ENCODE measurements around the gene MORC4.
A peak's percentile ranks its signal among the peaks of the same experiment; 100 is the strongest.

MORC4 gene

GRCh38 chrX:106903856-106904528 lies 96.0 kb downstream of the MORC4 start:
- no peak for DNase-seq

DNA sequence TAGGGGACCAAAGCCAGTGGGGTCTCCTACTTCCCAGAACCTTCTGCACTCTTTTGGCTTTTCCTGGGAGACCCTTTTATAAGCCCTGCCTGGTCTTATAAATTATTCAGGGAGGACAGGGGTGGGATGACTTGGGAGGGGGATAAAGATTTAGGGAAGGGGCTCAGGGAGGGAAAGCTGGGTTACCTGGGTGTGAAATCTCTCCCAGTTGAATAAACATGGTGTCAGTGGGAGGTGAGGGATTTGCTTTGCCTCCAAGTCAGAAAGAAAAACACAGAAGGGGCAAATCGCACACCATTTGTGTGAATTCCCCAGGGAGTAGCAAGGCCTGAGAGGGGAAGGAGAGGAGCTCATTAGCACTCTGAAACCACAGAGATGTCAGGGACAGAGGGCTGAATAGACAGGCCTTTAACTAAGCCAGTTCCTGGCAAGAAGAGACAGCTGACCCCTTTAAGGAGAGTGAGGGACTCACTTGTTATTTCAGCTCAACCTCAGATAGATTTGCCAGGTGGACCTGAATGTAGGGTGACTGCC lies 96.7 kb downstream of the MORC4 start, which contains the start of gene RIPPLY1:
Gene RIPPLY1, minus strand, starts transcription at position 51 of the 534 bp plus-strand sequence. CDS start 54 bp downstream, outside the sequence.
- no peak for DNase-seq

DNA sequence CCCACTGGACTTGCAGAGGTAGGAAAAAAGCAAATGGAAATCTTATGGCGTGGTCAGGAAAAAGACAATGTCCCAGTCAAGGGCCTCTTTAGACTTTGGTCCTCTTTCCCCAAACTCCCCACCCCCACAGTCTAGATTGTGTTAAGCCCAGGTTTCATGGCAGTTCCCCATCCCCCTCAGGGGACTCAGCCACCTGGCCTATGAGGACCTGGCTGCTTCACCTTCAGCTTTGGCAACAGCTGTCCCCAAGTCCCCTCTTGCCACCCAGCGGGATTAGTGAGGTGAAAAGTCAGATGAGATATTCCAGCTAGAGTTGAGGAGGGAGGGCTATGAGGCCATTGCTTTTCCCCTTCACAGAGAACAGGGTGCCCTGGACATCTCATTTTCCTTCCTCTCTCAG lies 97.3 kb downstream of the MORC4 start:
- DNase-seq: no peak

- DNase-seq: no peak
Measured at GRCh38 chrX:106901781-106902219, 98.2 kb downstream of the MORC4 start.

- no peak for DNase-seq
Measured at GRCh38 chrX:106901341-106901740, 98.7 kb downstream of the MORC4 start.

- DNase-seq: no peak
Measured at GRCh38 chrX:106899841-106900240, 100.2 kb downstream of the MORC4 start.

GRCh38 chrX:106899276-106899675 lies 100.7 kb downstream of the MORC4 start:
- DNase-seq: no peak

DNA sequence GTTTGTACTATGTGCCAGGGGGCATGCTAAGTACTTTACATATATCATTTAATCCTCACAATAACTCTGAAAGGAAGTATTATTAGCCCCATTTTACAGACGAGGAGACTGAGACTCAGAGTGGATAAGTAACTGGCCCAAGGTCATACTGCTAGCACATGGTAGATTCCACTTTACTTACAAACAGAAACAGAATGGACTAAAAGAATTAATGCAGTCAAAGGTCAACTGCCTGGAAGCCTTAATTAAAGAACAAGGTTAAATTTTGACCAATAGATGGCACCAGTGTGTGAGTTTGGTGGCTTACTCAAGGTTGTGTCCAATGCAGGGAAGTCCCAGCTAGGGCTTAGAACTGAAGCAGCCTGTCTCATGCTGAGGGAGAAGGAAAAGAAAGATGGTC lies 101.5 kb downstream of the MORC4 start:
- DNase-seq: peak; percentile 14

DNA sequence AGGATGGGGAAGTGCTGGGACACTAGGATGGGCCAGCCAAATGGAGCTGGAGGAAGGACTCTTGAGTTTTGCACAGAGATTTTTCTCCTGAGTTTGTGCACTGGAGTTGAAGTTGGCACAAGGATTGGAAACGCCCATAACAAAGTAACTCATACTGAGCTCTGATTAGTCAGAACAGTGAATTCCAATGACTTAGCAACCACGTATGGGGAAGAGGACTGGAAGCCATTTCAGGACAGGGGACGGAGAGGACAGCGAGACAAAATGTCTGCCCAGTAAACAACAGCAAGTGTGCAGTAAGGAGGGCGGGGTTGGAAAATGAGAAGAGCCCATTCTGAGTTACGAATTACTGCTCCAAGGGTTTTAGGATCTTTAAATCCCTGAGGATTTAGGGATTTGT lies 102.8 kb downstream of the MORC4 start:
- DNase-seq: no peak

DNA sequence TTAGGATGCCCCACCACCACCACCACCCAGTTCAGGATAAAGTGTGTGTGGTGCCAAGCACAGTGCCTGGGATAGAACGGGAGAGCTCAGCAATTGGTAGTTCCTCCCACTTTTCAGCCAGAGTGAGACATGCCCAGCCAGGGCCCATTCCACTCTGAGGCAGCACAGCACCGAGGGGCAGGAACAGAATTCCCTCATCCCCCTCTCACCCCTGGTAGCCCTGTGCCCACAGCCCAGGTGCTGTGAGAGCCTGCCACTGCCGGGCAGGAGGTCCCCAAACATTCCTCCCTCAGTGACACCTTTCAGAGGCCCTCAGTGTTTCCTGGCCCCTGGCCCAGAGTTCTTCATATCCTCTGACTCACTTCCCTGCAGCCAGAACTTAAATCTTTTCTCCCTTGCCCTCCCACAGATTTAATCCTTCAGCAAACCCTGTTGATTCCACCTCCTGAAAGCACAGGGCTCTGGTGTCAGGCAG lies 105.0 kb downstream of the MORC4 start:
- no peak for DNase-seq

- DNase-seq: peak; percentile 62
Measured at GRCh38 chrX:106894392-106894909, 105.6 kb downstream of the MORC4 start.

DNA sequence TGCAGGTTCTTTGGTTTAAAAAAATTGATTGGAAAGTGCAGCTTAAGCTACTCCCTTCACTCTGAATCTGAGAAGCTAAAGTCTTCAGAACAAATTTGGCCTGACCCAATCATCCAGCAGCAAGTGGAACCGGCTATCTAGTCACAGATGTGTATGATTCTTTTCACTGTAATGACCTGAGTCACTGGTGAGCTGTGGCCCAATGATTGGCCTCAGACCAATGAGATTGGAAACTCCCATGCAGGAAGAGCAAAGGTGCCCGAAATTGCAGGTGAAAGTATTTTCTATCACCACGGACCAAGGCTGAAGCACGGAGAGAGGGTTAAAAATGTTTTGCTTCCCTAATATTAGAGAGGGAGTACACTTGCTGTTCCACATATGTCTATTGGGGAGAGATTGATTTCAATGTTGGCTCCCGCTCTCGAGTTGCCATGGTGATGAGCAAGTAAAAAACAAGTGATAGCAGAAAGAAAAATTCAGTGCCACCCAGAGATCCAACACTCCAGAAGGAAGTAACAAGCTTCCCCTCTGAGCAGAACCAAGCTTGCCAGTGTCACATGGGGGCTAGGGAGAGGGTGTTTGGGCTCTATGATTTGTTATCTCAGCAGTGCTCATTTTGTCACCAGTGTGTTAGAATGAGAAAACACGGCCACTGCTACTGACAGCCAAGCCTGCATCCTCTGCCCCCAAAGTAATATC lies 108.1 kb downstream of the MORC4 start:
- no peak for DNase-seq
